K562 (cell line): ENCODE results near the gene ZMAT2. TPM values are rescaled to one million over a fixed set of nuclear protein-coding genes. Genes with fewer than 3 reads are reported as not detected.

Experiments
- GATA2 ChIP-seq: sonication (generic); formaldehyde crosslinking; IDR thresholded peaks from 2 replicates; pipeline ENCODE4 v1.4.0; 2020; ENCODE audit warnings: mild to moderate bottlenecking, missing genetic modification reagents
- MGA ChIP-seq: fragments of 450-650 bp; IDR thresholded peaks from 2 replicates; pipeline ENCODE4 v1.6.1; 2016; ENCODE audit warnings: mild to moderate bottlenecking, moderate library complexity
- NFRKB ChIP-seq: fragments of 450-650 bp; IDR thresholded peaks from 2 replicates; pipeline ENCODE4 v1.6.1; 2016; ENCODE audit warnings: low read depth
- STAT5B ChIP-seq: fragments of 250-450 bp; sonication (Bioruptor Pico); IDR thresholded peaks from 2 replicates; pipeline ENCODE4 v1.8.0; 2021; ENCODE audit warnings: mild to moderate bottlenecking, inconsistent platforms
- TCF7 ChIP-seq: sonication (generic); IDR thresholded peaks from 2 replicates; pipeline ENCODE4 v1.6.1; 2016; ENCODE audit warnings: antibody characterized with exemption, borderline replicate concordance
- TEAD2 ChIP-seq: fragments of 450-650 bp; IDR thresholded peaks from 2 replicates; pipeline ENCODE4 v1.6.1; 2016; ENCODE audit warnings: missing genetic modification characterization, control low read depth, missing compliant biosample characterization
- TSC22D4 ChIP-seq: fragments of 450-650 bp; IDR thresholded peaks from 2 replicates; pipeline ENCODE4 v1.6.1; 2016; ENCODE audit warnings: missing genetic modification characterization, missing biosample characterization, control low read depth
- USF2 ChIP-seq: sonication (generic); formaldehyde crosslinking; IDR thresholded peaks from 2 replicates; pipeline ENCODE4 v1.5.0; 2020; ENCODE audit warnings: missing genetic modification reagents
- ZNF740 ChIP-seq, 3 experiments: fragments of 200-800 bp in 1 of 3; sonication (Bioruptor generic) in 1 of 3; sonication (generic) in 1 of 3; formaldehyde crosslinking in 1 of 3; IDR thresholded peaks; 2 replicates each; pipeline versions ENCODE4 v1.6.1 to v1.8.0; 2016 to 2022; ENCODE audit warnings: mild to moderate bottlenecking in 2 of 3, missing compliant biosample characterization in 2 of 3, missing genetic modification characterization in 2 of 3, missing genetic modification reagents in 1 of 3
- polyA plus RNA-seq, 8 experiments: library from polyadenylated mRNA; depleted of rRNA in 4 of 8; stranded (reverse) in 5 of 8; unstranded in 3 of 8; fragments of >200 nt; fragmentation: Nextera tagmentation in 2 of 8; fragmentation: Illumina TruSeq in 1 of 8; extraction: Ambion mirVana in 2 of 8; extraction: Trizol in 1 of 8; gene quantifications; 2 replicates each; pipeline versions ENCODE4 v1.2.1 to v1.2.3, GENCODE V29; 2011 to 2014; ENCODE audit warnings: inconsistent platforms in 1 of 8, missing spikeins in 1 of 8
- total RNA-seq, 7 experiments: library from RNA; depleted of rRNA in 6 of 7; stranded (reverse); fragments of >200 nt in 6 of 7; fragmentation: Illumina TruSeq in 2 of 7; extraction: Trizol in 2 of 7; gene quantifications; 2 replicates each; pipeline versions ENCODE4 v1.2.1 to v1.2.3, GENCODE V29; 2011 to 2021; ENCODE audit warnings: low replicate concordance in 1 of 7
- TF ChIP-seq, protein P1 (sequence below): sonication (generic); formaldehyde crosslinking; IDR thresholded peaks from 2 replicates; pipeline ENCODE4 v1.8.1; 2022; ENCODE audit warnings: missing genetic modification reagents
- TF ChIP-seq, protein P2 (sequence below): fragments of 450-650 bp; formaldehyde crosslinking; IDR thresholded peaks from 2 replicates; pipeline ENCODE4 v1.4.0; 2022; ENCODE audit warnings: mild to moderate bottlenecking, moderate library complexity

ZMAT2 gene
- total and polyA plus RNA-seq, 9 of the 15 experiments (the other 6 are each of a cell fraction or from before 2014, with no cell fraction given) = 44.2 to 101 (median 69.2) TPM

- no peak; the same call in 1 of the 2 replicates for TF ChIP-seq TCF7
- TF ChIP-seq STAT5B (CRISPR knock-in tag) = no peak
- TF ChIP-seq NFRKB = no peak
- no peak for TF ChIP-seq GATA2
- no peak for TF ChIP-seq MGA
- TF ChIP-seq ZNF740 (CRISPR knock-in tag; IDR thresholded peaks at IDR 0.05) = no peak
- no peak for TF ChIP-seq ZNF740 (tag; IDR thresholded peaks at IDR 0.05)
- no peak for TF ChIP-seq TSC22D4 (tag)
- TF ChIP-seq, protein P1, sequence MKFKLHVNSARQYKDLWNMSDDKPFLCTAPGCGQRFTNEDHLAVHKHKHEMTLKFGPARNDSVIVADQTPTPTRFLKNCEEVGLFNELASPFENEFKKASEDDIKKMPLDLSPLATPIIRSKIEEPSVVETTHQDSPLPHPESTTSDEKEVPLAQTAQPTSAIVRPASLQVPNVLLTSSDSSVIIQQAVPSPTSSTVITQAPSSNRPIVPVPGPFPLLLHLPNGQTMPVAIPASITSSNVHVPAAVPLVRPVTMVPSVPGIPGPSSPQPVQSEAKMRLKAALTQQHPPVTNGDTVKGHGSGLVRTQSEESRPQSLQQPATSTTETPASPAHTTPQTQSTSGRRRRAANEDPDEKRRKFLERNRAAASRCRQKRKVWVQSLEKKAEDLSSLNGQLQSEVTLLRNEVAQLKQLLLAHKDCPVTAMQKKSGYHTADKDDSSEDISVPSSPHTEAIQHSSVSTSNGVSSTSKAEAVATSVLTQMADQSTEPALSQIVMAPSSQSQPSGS (CRISPR knock-in tag) = no peak
- TF ChIP-seq, protein P2, sequence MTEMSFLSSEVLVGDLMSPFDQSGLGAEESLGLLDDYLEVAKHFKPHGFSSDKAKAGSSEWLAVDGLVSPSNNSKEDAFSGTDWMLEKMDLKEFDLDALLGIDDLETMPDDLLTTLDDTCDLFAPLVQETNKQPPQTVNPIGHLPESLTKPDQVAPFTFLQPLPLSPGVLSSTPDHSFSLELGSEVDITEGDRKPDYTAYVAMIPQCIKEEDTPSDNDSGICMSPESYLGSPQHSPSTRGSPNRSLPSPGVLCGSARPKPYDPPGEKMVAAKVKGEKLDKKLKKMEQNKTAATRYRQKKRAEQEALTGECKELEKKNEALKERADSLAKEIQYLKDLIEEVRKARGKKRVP (CRISPR knock-in tag) = no peak
- no peak for TF ChIP-seq USF2
- no peak for TF ChIP-seq TEAD2 (tag)
These were observed 25.7 kb downstream of the ZMAT2 start (continued) for GRCh38 chr5:140725799-140726471.
